ENCODE results near the gene MYOM1.

DNA sequence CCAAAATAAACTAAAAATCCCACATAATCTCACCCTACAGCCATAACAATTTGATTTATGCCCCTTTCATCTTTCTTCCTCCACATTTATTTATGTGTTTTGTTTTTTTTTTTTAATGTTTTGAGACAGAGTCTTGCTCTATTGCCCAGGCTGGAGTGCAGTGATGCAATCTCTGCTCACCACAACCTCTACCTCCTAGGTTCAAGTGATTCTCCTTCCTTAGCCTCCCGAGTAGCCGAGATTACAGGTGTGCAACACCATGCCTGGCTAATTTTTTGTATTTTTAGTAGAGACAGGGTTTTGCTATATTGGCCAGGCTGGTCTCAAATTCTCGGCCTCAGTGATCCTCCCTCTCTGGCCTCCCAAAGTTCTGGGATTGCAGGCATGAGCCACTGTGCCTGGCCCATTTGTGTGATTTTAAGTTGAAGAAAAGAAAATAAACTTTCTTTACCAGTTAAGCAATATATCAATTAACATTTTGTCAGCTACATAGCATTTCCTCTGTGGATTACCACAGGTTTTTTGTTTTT lies 170.9 kb downstream of the MYOM1 start:
- TF ChIP-seq CTCF (IDR thresholded peaks at IDR 0.05 in 8 of 11, conservative IDR thresholded peaks at IDR 0.05 in 3 of 11) = no peak
- no peak for TF ChIP-seq POLR2A (IDR thresholded peaks at IDR 0.05)

Data from spleen (tissue), 7 donors.